ENCODE measurements around the gene HIVEP1. TPM values are rescaled to one million over a fixed set of nuclear protein-coding genes. Genes with fewer than 3 reads are reported as not detected.
"Not testable (repeated sequence)": the region's sequence is repeated elsewhere in the genome, so short reads cannot be mapped to it uniquely, and the experiment has no call there.

Gene HIVEP1
- total and polyA plus RNA-seq, 7 experiments from 2014 or later = 13.2 to 86.1 (median 31.5) TPM

DNA sequence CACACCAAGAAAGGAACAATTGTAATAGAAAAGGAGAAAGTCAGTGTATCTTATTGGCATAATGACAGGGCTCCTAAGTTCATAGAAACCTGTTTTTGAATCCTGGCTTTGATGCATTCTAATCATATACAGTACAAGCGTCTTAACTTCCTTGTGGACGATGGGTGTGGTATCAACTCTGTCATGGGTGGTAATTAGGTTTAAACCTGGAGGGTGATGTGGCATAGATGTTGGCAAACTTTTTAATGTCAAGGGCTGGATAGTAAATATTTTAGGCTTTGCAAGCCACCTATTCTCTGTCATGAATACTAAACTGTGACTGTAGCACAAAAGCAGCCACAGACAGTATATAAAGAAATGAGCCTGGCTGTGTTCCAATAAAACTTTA lies 139.3 kb downstream of the HIVEP1 start:
- Mint-ChIP-seq H3K36me3 (peaks cover 4 to 27% (median 11%) of the 10 kb centered on the region in 5 donors), H3K27ac (peak overlapping the region in 1 of 9 donors; percentile 58), H3K4me1 (peaks cover 5 to 34% (median 14%) of the 10 kb centered on the region in 7 donors), H3K27me3 (no peaks in the 10 kb centered on the region), H3K4me3 (no peak overlapping the region), H3K9me3 (no peaks in the 10 kb centered on the region)
- CTCF ChIA-PET = no interaction called here
- no peak for ATAC-seq
- no peak overlapping the region for H3K27ac ChIP-seq (ENCODE audit: low read depth, low read length)
- no peak overlapping the region for H3K4me3 ChIP-seq (ENCODE audit: low read length)
- H3K4me1 ChIP-seq (ENCODE audit: control insufficient read depth in 2 of 2, insufficient read depth in 2 of 2, low read length in 2 of 2) = no peaks in the 10 kb centered on the region
- no peaks in the 10 kb centered on the region for H3K9me3 ChIP-seq (ENCODE audit: control insufficient read depth in 2 of 3, low read length in 3 of 3)
- intact Hi-C loops (cut with micrococcal nuclease) = loop anchor here (1.0 to 10.0 kb wide), 6 partner anchors 83 to 743 kb away; partner anchors contain the start of gene EDN1 (in 1 of the 2)
- H3K36me3 ChIP-seq (ENCODE audit: control insufficient read depth in 2 of 3, insufficient read depth in 3 of 3, low read length in 3 of 3) = no peaks in the 10 kb centered on the region
- H3K27me3 ChIP-seq (ENCODE audit: control insufficient read depth in 2 of 2, insufficient read depth in 2 of 2, low read length in 2 of 2) = no peaks in the 10 kb centered on the region
- POLR2A ChIA-PET = no interaction called here
- no peak for DNase-seq

DNA sequence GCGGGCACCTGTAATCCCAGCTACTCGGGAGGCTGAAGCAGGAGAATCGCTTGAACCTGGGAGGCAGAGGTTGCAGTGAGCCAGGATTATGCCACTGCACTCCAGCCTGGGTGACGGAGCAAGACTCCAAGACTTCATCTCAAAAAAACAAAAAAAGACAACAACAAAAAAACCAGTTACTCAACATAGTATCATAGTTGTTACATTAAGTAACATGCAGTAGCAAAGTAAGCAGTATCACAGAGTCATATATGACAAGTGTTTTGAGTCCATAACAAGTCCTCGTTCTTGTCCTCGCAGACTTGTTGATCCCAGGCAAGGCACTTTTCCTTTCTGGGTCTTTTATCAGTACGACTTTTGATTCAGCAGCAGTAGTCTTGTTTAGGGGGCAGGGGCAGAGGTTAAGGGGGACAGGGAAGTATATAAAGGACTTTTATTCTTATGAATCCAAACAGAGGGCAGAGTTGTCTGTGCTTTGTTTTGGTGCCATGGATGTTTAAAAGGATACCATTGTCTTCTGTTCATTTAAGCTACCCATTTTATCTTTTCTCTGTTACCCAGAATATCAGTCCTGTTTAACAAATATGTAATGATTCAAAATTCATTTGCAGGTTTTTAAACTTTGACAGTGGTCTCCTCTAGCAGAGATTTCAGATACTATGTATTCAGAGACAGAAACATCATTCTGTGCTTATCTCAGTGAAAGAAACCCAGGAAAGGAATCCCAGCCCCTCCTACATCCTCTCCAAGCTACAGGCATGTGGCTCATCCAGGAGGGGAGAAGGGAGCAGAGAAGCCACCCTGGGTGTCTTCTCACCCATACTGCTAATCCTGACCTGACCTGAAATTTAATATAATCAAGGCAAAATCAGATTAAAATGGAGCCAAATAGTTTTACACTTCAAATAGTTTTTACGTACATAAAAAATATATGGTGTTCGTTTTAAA lies 140.2 kb downstream of the HIVEP1 start:
- Histone ChIP-seq H3K4me1 (ENCODE audit: control insufficient read depth in 2 of 2, insufficient read depth in 2 of 2, low read length in 2 of 2) (no peaks in the 10 kb centered on the region), H3K27me3 (ENCODE audit: control insufficient read depth in 2 of 2, insufficient read depth in 2 of 2, low read length in 2 of 2) (no peaks in the 10 kb centered on the region), H3K36me3 (ENCODE audit: control insufficient read depth in 2 of 3, insufficient read depth in 3 of 3, low read length in 3 of 3) (no peaks in the 10 kb centered on the region), H3K4me3 (ENCODE audit: low read length) (no peak overlapping the region), H3K27ac (ENCODE audit: low read depth, low read length) (no peak overlapping the region), H3K9me3 (ENCODE audit: control insufficient read depth in 2 of 3, low read length in 3 of 3) (no peaks in the 10 kb centered on the region)
- intact Hi-C loops (cut with micrococcal nuclease) = loop anchor here (5.0 to 10.0 kb wide), 3 partner anchors 455 to 743 kb away; no protein-coding TSS in a partner anchor
- Mint-ChIP-seq H3K27ac (peak overlapping the region in 1 of 9 donors; percentile 44), H3K9me3 (no peaks in the 10 kb centered on the region), H3K4me3 (no peak overlapping the region), H3K4me1 (peaks cover 7 to 37% (median 20%) of the 10 kb centered on the region in 7 donors), H3K27me3 (no peaks in the 10 kb centered on the region), H3K36me3 (peaks cover 4 to 35% (median 13%) of the 10 kb centered on the region in 5 donors)
- DNase-seq (no peak), ATAC-seq (no peak)
- ChIA-PET POLR2A (no interaction called here), CTCF (no interaction called here)

DNA sequence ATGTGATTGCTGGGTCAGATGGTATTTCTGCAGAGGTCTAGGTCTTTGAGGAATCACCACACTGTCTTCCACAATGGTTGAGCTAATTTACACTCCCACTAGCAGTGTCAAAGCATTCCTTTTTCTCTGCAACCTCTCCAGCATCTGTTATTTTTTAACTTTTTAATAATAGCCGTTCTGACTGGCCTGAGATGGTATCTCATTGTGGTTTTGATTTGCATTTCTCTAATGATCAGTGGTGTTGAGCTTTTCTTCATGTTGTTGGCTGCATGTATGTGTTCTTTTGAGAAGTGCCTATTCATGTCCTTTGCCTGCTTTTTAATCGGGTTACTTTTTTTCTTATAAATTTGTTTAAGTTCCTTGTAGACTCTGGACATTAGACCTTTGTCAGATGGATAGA lies 143.7 kb downstream of the HIVEP1 start:
- intact Hi-C loops (cut with micrococcal nuclease) = loop anchor here in 1 of 2 donors (10.0 kb wide), 1 partner anchor 739 kb away; no protein-coding TSS in a partner anchor
- H3K4me1 ChIP-seq (ENCODE audit: control insufficient read depth in 2 of 2, insufficient read depth in 2 of 2, low read length in 2 of 2); H3K4me3 ChIP-seq (ENCODE audit: low read length); H3K4me3 Mint-ChIP-seq; H3K36me3 ChIP-seq (ENCODE audit: control insufficient read depth in 2 of 3, insufficient read depth in 3 of 3, low read length in 3 of 3); CTCF ChIA-PET; H3K9me3 Mint-ChIP-seq; H3K27ac Mint-ChIP-seq; POLR2A ChIA-PET; H3K27me3 ChIP-seq (ENCODE audit: control insufficient read depth in 2 of 2, insufficient read depth in 2 of 2, low read length in 2 of 2); H3K27me3 Mint-ChIP-seq; DNase-seq; ATAC-seq; H3K9me3 ChIP-seq (ENCODE audit: control insufficient read depth in 2 of 3, low read length in 3 of 3); H3K27ac ChIP-seq (ENCODE audit: low read depth, low read length): not testable (repeated sequence)
- H3K4me1 Mint-ChIP-seq = peaks cover 14 to 46% (median 28%) of the 10 kb centered on the region in 7 donors
- peaks cover 4 to 43% (median 26%) of the 10 kb centered on the region in 5 donors for H3K36me3 Mint-ChIP-seq

DNA sequence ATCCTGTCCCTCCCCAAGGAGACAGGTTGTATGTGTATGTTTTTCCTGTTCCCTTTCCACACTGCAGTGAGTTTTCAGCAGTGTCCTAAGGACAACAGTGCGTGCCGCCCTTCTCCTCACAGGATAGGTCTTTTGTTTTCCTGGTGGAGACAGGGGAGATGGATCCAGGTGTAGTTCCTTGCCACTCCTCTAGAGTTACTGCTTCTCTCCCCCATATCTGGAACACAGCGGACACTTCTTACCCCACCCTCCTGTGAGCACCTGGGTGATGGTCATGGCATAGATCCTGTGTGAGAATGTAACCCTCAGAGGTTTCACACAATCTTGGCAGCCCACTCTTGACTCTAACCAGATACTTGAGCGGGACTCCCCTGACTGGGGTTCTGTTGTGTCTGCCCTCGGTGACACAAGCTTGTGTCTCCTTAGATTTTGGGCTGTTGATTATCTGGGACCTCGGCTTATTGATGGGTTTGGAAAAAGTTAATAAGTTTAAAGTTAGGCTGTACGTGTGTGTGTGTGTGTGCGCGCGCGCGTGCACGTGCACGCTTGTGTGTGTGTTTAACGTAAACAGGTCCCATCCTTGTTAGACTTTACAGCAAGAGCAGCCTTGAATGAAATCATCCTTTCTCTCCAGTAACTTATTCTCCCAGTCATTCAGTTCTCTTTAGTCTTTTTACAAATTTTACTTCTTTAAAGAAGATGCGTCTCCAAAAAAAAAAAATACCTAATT lies 146.7 kb downstream of the HIVEP1 start:
- Histone ChIP-seq H3K9me3 (ENCODE audit: control insufficient read depth in 2 of 3, low read length in 3 of 3) (no peaks in the 10 kb centered on the region), H3K4me3 (ENCODE audit: low read length) (no peak overlapping the region), H3K27me3 (ENCODE audit: control insufficient read depth in 2 of 2, insufficient read depth in 2 of 2, low read length in 2 of 2) (no peaks in the 10 kb centered on the region), H3K4me1 (ENCODE audit: control insufficient read depth in 2 of 2, insufficient read depth in 2 of 2, low read length in 2 of 2) (peaks cover 14 to 18% of the 10 kb centered on the region in 2 donors), H3K27ac (ENCODE audit: low read depth, low read length) (no peak overlapping the region), H3K36me3 (ENCODE audit: control insufficient read depth in 2 of 3, insufficient read depth in 3 of 3, low read length in 3 of 3) (peaks cover 0 to 15% (median 0%) of the 10 kb centered on the region in 3 experiments)
- CTCF ChIA-PET = no interaction called here
- peaks cover 11 to 53% (median 39%) of the 10 kb centered on the region in 5 donors for H3K36me3 Mint-ChIP-seq
- POLR2A ChIA-PET = no interaction called here
- H3K27me3 Mint-ChIP-seq = no peaks in the 10 kb centered on the region
- peak overlapping the region in 2 of 9 donors; percentile 34 to 35 for H3K27ac Mint-ChIP-seq
- ATAC-seq (no peak), DNase-seq (no peak)
- H3K9me3 Mint-ChIP-seq = no peaks in the 10 kb centered on the region
- intact Hi-C loops (cut with micrococcal nuclease) = loop anchor here in 1 of 2 donors (10.0 kb wide), 1 partner anchor 736 kb away; no protein-coding TSS in a partner anchor
- no peak overlapping the region for H3K4me3 Mint-ChIP-seq
- peaks cover 28 to 75% (median 54%) of the 10 kb centered on the region in 7 donors for H3K4me1 Mint-ChIP-seq

DNA sequence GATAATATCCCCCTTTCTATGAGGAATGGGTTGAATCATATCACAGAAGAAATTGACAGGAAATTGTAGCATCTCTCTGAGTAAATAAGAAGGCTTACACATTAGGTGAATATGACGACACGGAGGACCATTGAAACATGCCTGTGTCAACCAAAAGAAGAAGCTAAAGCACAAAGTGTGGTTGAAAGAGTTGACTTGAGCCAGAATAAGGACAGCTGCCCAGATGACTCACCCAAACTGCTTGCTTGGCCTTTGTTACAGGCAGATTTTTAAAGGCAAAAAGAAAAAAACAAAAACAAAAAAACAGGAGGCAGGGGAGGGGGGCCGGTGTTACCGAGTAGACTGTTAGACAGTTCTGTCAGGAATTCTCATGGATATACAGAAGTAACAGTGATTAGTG lies 148.2 kb downstream of the HIVEP1 start:
- Histone ChIP-seq H3K27me3 (ENCODE audit: control insufficient read depth in 2 of 2, insufficient read depth in 2 of 2, low read length in 2 of 2) (no peaks in the 10 kb centered on the region), H3K27ac (ENCODE audit: low read depth, low read length) (no peak overlapping the region), H3K4me3 (ENCODE audit: low read length) (no peak overlapping the region), H3K36me3 (ENCODE audit: control insufficient read depth in 2 of 3, insufficient read depth in 3 of 3, low read length in 3 of 3) (peaks cover 0 to 20% (median 0%) of the 10 kb centered on the region in 3 experiments), H3K9me3 (ENCODE audit: control insufficient read depth in 2 of 3, low read length in 3 of 3) (no peaks in the 10 kb centered on the region), H3K4me1 (ENCODE audit: control insufficient read depth in 2 of 2, insufficient read depth in 2 of 2, low read length in 2 of 2) (peaks cover 14 to 20% of the 10 kb centered on the region in 2 donors)
- peak overlapping the region in 4 of 9 donors; percentile 32 to 42 (median 36) for H3K27ac Mint-ChIP-seq
- intact Hi-C loops (cut with micrococcal nuclease) = loop anchor here in 1 of 2 donors (5.0 kb wide), 1 partner anchor 63 kb away; no protein-coding TSS in a partner anchor
- no peaks in the 10 kb centered on the region for H3K9me3 Mint-ChIP-seq
- DNase-seq = no peak
- ChIA-PET POLR2A (no interaction called here), CTCF (no interaction called here)
- peaks cover 7 to 56% (median 40%) of the 10 kb centered on the region in 5 donors for H3K36me3 Mint-ChIP-seq
- no peak for ATAC-seq
- no peaks in the 10 kb centered on the region for H3K27me3 Mint-ChIP-seq
- H3K4me1 Mint-ChIP-seq = peaks cover 29 to 77% (median 58%) of the 10 kb centered on the region in 7 donors
- no peak overlapping the region for H3K4me3 Mint-ChIP-seq

DNA sequence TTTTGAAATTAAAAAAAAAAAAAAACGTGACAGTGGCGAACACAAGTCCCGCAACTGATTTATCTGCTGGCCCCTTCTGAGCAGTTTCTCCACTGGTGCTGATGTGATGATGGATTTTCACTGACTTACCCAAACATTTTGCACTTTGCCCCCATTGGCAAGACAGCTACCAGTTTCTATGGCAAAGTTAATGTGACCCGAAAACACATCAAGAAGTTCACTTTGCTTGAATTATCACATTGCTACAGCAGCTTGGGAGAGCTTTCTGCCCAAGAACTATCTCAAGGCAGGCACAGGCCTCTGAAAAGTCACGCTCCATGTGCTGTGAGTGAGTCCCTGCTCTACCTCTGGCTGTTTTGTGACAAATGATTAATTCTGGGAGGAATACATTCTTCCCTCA lies 150.1 kb downstream of the HIVEP1 start:
- Histone ChIP-seq H3K27me3 (ENCODE audit: control insufficient read depth in 2 of 2, insufficient read depth in 2 of 2, low read length in 2 of 2) (no peaks in the 10 kb centered on the region), H3K4me1 (ENCODE audit: control insufficient read depth in 2 of 2, insufficient read depth in 2 of 2, low read length in 2 of 2) (peaks cover 14 to 20% of the 10 kb centered on the region in 2 donors), H3K36me3 (ENCODE audit: control insufficient read depth in 2 of 3, insufficient read depth in 3 of 3, low read length in 3 of 3) (peaks cover 0 to 20% (median 0%) of the 10 kb centered on the region in 3 experiments), H3K4me3 (ENCODE audit: low read length) (no peak overlapping the region), H3K9me3 (ENCODE audit: control insufficient read depth in 2 of 3, low read length in 3 of 3) (no peaks in the 10 kb centered on the region), H3K27ac (ENCODE audit: low read depth, low read length) (no peak overlapping the region)
- Mint-ChIP-seq H3K36me3 (peaks cover 7 to 39% (median 29%) of the 10 kb centered on the region in 5 donors), H3K9me3 (no peaks in the 10 kb centered on the region), H3K27ac (peak overlapping the region in 3 of 9 donors; percentile 6 to 65 (median 52)), H3K27me3 (no peaks in the 10 kb centered on the region), H3K4me1 (peaks cover 25 to 62% (median 50%) of the 10 kb centered on the region in 7 donors), H3K4me3 (peak overlapping the region in 3 of 10 donors; percentile 54 to 70 (median 57))
- intact Hi-C loops (cut with micrococcal nuclease) = loop anchor here (2.0 to 5.0 kb wide), 2 partner anchors 23 to 65 kb away; no protein-coding TSS in a partner anchor
- CTCF ChIA-PET = no interaction called here
- no peak for DNase-seq
- POLR2A ChIA-PET = interaction anchor here (0.7 to 1.1 kb wide), 2 partner anchors 32 to 1109 kb away, joined by 5 read pairs; no protein-coding TSS in a partner anchor
- ATAC-seq = no peak
